Natural killer cell (primary cell): ENCODE data around the gene GDF15. TPM values are rescaled to one million over a fixed set of nuclear protein-coding genes. Genes with fewer than 3 reads are reported as not detected.
A peak's percentile ranks its signal among the peaks of the same experiment; 100 is the strongest.

Source experiments
- ATAC-seq, 3 donors: fragments of 150-1000 bp in 2 of 3; fragments of 200-7000 bp in 1 of 3; cut with Tn5 transposase; 1 replicate in 1 of 3; 2 replicates in 2 of 3; pipeline ENCODE4 v1.10.0; 2021; ENCODE audit warnings: mild to moderate bottlenecking in 2 of 3, moderate library complexity in 2 of 3
- DNase-seq, 2 donors: peaks; one replicate each; pipeline versions ENCODE4 v3.0.0 to v3.0.0-alpha.2; 2013 to 2021; ENCODE audit warnings: mixed read lengths in 1 of 2
- H3K27ac ChIP-seq: one replicate; pipeline ENCODE4 v1.5.1; 2013; ENCODE audit warnings: mild to moderate bottlenecking, low read length
- H3K27me3 ChIP-seq: one replicate; pipeline ENCODE4 v1.6.1; 2013; ENCODE audit warnings: low read length; ENCODE audit not compliant: control insufficient read depth, insufficient read depth
- H3K36me3 ChIP-seq: one replicate; pipeline ENCODE4 v1.6.1; 2013; ENCODE audit warnings: low read length; ENCODE audit not compliant: control insufficient read depth, insufficient read depth
- H3K4me1 ChIP-seq: one replicate; pipeline ENCODE4 v1.6.1; 2013; ENCODE audit warnings: low read length; ENCODE audit not compliant: control insufficient read depth, insufficient read depth
- H3K4me3 ChIP-seq: one replicate; pipeline ENCODE4 v1.5.1; 2013; ENCODE audit warnings: low read length
- H3K9me3 ChIP-seq: one replicate; pipeline ENCODE4 v1.6.1; 2013; ENCODE audit warnings: low read length; ENCODE audit not compliant: control insufficient read depth, insufficient read depth
- H3K27ac Mint-ChIP-seq, 2 donors: one replicate each; pipeline ENCODE4 v1.8.0; 2022; ENCODE audit warnings: mild to moderate bottlenecking in 2 of 2, mixed read lengths in 2 of 2, moderate library complexity in 1 of 2
- H3K27me3 Mint-ChIP-seq, 2 donors: one replicate each; pipeline ENCODE4 v1.8.0; 2022; ENCODE audit warnings: low read depth in 2 of 2, mixed read lengths in 2 of 2
- H3K36me3 Mint-ChIP-seq: one replicate; pipeline ENCODE4 v1.8.0; 2022; ENCODE audit warnings: mixed read lengths
- H3K4me1 Mint-ChIP-seq, 2 donors: one replicate each; pipeline ENCODE4 v1.8.0; 2022; ENCODE audit warnings: mixed read lengths in 2 of 2
- H3K4me3 Mint-ChIP-seq: one replicate; pipeline ENCODE4 v1.8.0; 2022; ENCODE audit warnings: mild to moderate bottlenecking, moderate library complexity, mixed read lengths
- H3K9me3 Mint-ChIP-seq, 2 donors: one replicate each; pipeline ENCODE4 v1.8.0; 2022; ENCODE audit warnings: mixed read lengths in 2 of 2
- CTCF ChIP-seq: fragments of 200-600 bp; IDR thresholded peaks from one replicate; pipeline ENCODE4 v1.8.0; 2022; ENCODE audit warnings: antibody characterized with exemption
- WGBS: methylation state at CpG from one replicate; pipeline ENCODE4 v1.1.7; 2013; ENCODE audit warnings: missing lambda C conversion rate; ENCODE audit not compliant: insufficient coverage; 5-methylcytosine and 5-hydroxymethylcytosine counted together
- intact Hi-C: fragments of 100-400 bp; cut with micrococcal nuclease; formaldehyde crosslinking; loops from one replicate; pipeline ENCODE4 v1.14.2; 2022
- total RNA-seq, 4 donors: library from RNA; stranded (reverse); fragments of 120-200 nt in 1 of 4; gene quantifications; one replicate each; pipeline versions ENCODE4 v1.2.3 to v1.2.4, GENCODE V29; 2013 to 2022

Gene GDF15
- total RNA-seq, 3 donors from 2014 or later (not counting 1 experiment from before 2014, with no cell fraction given): 0.85 to 1.5 TPM; not detected in 1

DNA sequence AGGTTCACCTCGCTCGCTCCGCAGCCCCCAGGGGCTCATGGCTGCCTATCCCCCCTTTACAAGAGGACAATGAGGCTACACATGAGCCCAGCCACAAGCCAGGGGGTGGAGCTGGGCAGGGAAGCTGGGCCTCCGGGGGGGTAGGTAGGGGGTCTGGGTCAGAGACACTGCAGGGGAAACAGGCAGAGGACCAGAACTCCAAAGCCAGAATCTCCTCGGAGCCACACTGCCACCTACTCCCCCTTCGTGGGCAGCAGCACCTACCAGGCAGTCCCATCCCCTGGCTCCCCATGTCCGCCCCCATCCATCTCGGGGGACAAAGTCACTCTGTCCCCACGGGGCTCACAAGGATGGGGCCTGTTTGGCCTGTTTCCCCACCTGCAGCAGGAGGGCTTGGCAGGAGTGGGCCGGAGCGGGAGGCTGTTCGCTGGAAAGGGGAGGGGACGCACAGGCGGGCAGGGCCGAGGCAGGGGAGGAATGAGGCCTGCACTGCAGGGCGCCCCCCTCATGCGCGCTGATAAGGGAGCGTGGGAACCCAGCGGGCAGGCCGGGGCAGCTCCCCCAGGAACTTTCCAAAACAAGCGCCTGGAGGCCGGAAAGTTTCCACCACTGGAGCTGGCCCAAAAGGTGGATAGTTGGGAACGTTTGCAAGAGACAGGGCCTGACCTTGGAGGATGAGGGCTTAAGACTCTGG is 52.5 kb downstream of the GDF15 start:
- H3K36me3 ChIP-seq: peaks cover 4% of the 10 kb centered on the region
- peak overlapping the region; percentile 49 for H3K27ac ChIP-seq
- H3K4me3 Mint-ChIP-seq: no peak overlapping the region
- H3K4me1 Mint-ChIP-seq: peaks cover 15 to 62% of the 10 kb centered on the region in 2 donors
- DNase-seq (no peak), ATAC-seq (no peak)
- no peaks in the 10 kb centered on the region for H3K27me3 ChIP-seq
- H3K9me3 Mint-ChIP-seq: peaks cover 4% of the 10 kb centered on the region in 2 donors
- TF ChIP-seq CTCF: no peak
- H3K36me3 Mint-ChIP-seq: no peaks in the 10 kb centered on the region
- peaks cover 8% of the 10 kb centered on the region for H3K9me3 ChIP-seq
- intact Hi-C loops: no loop called here
- 65% methylated on average over 24 of the region's 24 CpGs for WGBS
- no peaks in the 10 kb centered on the region for H3K27me3 Mint-ChIP-seq
- H3K27ac Mint-ChIP-seq: peak overlapping the region in 1 of 2 donors; percentile 72
- no peak overlapping the region for H3K4me3 ChIP-seq
- peaks cover 49% of the 10 kb centered on the region for H3K4me1 ChIP-seq

Other genes starting within 250 kb of the GDF15 start
- 10 to 100 TPM; 12.3 to 26.4 (median 16.0) TPM for gene PIK3R2, start 233.0 kb upstream of the GDF15 start, total RNA-seq
- gene IFI30, start 212.3 kb upstream of the GDF15 start, total RNA-seq: 100 to 1,000 TPM in 1 of 3 donors, 10 to 100 TPM in 2; 38.2 to 109 (median 89.5) TPM
- 1 to 10 TPM; 4.1 to 5.6 (median 4.5) TPM for gene MPV17L2, start 192.9 kb upstream of the GDF15 start, total RNA-seq
- gene RAB3A, start 182.1 kb upstream of the GDF15 start, total RNA-seq: 1 to 10 TPM; 5.2 to 7.8 (median 7.6) TPM
- gene PDE4C, start 159.7 kb upstream of the GDF15 start, total RNA-seq: not detected
- 10 to 100 TPM; 13.7 to 19.4 (median 15.6) TPM for gene IQCN, start 111.7 kb upstream of the GDF15 start, total RNA-seq
- gene JUND, start 104.5 kb upstream of the GDF15 start, total RNA-seq: 1,000 to 10,000 TPM; 1,182 to 2,122 (median 1,520) TPM
- gene LSM4, start 63.1 kb upstream of the GDF15 start, total RNA-seq: 10 to 100 TPM; 42.4 to 60.8 (median 44.8) TPM
- gene PGPEP1, start 45.6 kb upstream of the GDF15 start, total RNA-seq: 10 to 100 TPM; 69.1 to 73.3 (median 71.0) TPM
- gene LRRC25, start 11.5 kb downstream of the GDF15 start, total RNA-seq: 10 to 100 TPM in 2 of 3 donors, 1 to 10 TPM in 1; 3.9 to 28.2 (median 12.0) TPM
- gene SSBP4, start 33.2 kb downstream of the GDF15 start, total RNA-seq: 100 to 1,000 TPM; 137 to 169 (median 158) TPM
- 10 to 100 TPM; 39.7 to 53.6 (median 40.1) TPM for gene ISYNA1, start 52.0 kb downstream of the GDF15 start, total RNA-seq
- 10 to 100 TPM; 61.1 to 64.3 (median 63.8) TPM for gene ELL, start 135.9 kb downstream of the GDF15 start, total RNA-seq
- 100 to 1,000 TPM; 149 to 179 (median 162) TPM for gene FKBP8, start 157.4 kb downstream of the GDF15 start, total RNA-seq
- 10 to 100 TPM; 83.2 to 88.8 (median 86.9) TPM for gene KXD1, start 171.7 kb downstream of the GDF15 start, total RNA-seq
- gene UBA52, start 185.7 kb downstream of the GDF15 start, total RNA-seq: 1,000 to 10,000 TPM; 1,016 to 1,271 (median 1,271) TPM
- gene REX1BD, start 202.6 kb downstream of the GDF15 start, total RNA-seq: 10 to 100 TPM; 80.6 to 86.9 (median 85.3) TPM
- gene CRLF1, start 220.6 kb downstream of the GDF15 start, total RNA-seq: not detected
- gene TMEM59L, start 226.7 kb downstream of the GDF15 start, total RNA-seq: not detected